Peyer's patch (tissue), 4 donors: Measurements from ENCODE around the gene OR52A5.

ENCODE experiments used
- POLR2A ChIP-seq, 2 donors: fragments of 450-650 bp; IDR thresholded peaks; one replicate each; pipeline ENCODE4 v1.5.1; 2017; ENCODE audit warnings: antibody characterized with exemption in 2 of 2, mild to moderate bottlenecking in 2 of 2, moderate library complexity in 2 of 2
- TF ChIP-seq, protein P1 (sequence below), 6 experiments: fragments of 450-650 bp in 4 of 6; fragments of 200-600 bp in 2 of 6; sonication (generic) in 1 of 6; IDR thresholded peaks; one replicate each; pipeline ENCODE4 v1.5.1; 2017 to 2019; ENCODE audit warnings: antibody characterized with exemption in 6 of 6, mild to moderate bottlenecking in 3 of 6, moderate library complexity in 1 of 6

GRCh38 chr11:5092821-5093585 is 45.2 kb downstream of the OR52A5 start:
- TF ChIP-seq, protein P1, sequence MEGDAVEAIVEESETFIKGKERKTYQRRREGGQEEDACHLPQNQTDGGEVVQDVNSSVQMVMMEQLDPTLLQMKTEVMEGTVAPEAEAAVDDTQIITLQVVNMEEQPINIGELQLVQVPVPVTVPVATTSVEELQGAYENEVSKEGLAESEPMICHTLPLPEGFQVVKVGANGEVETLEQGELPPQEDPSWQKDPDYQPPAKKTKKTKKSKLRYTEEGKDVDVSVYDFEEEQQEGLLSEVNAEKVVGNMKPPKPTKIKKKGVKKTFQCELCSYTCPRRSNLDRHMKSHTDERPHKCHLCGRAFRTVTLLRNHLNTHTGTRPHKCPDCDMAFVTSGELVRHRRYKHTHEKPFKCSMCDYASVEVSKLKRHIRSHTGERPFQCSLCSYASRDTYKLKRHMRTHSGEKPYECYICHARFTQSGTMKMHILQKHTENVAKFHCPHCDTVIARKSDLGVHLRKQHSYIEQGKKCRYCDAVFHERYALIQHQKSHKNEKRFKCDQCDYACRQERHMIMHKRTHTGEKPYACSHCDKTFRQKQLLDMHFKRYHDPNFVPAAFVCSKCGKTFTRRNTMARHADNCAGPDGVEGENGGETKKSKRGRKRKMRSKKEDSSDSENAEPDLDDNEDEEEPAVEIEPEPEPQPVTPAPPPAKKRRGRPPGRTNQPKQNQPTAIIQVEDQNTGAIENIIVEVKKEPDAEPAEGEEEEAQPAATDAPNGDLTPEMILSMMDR (IDR thresholded peaks at IDR 0.05) = no peak
- TF ChIP-seq POLR2A (IDR thresholded peaks at IDR 0.05) = no peak
